ENCODE results near the gene POLE.

The POLE gene

DNA sequence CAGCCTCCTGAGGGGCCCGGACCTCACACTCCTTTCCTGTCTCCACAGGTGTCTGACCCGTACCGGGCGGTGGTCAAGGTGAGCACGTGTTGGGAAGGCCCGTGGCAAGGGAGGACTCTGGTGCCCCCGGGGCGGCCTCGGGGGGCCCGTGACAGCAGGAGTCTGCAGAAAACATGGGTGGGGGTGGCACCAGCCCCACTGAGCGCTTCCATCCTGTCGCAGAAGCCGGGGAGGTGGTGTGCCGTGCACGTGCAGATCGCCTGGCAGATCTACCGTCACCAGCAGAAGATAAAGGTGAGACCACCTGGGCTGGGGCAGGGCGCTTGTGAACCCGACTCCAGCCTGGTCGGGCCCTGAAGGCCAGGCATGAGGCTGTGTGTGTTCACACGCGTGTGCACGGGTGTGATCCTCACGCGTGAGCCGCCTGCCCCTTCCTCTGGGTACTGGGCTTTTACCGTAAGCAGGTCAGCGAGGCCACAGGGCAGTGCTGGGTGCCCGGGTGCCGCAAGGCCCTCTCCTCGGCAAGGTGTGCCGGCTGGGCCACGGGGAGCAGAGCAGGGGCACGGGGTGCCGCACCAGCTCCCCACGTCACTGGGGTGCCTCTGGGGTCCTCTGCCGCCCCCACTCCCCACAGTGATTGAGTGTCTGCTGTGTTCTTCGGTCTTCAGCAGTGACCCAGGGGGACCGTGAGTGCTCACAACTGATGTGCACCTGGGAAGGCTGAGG is 112.7 kb downstream of the POLE start:
- no peak for DNase-seq

All from NCI-H1694 treated with DMSO at 0.1 percent for 48 hours (cell line).